Measurements from ENCODE around the gene GDI1. TPM values are rescaled to one million over a fixed set of nuclear protein-coding genes. Genes with fewer than 3 reads are reported as not detected.

Gene GDI1
- total and polyA plus RNA-seq, 2 of the 8 experiments (the other 6 are each of a cell fraction or from before 2014, with no cell fraction given): 83.1 to 136 TPM

DNA sequence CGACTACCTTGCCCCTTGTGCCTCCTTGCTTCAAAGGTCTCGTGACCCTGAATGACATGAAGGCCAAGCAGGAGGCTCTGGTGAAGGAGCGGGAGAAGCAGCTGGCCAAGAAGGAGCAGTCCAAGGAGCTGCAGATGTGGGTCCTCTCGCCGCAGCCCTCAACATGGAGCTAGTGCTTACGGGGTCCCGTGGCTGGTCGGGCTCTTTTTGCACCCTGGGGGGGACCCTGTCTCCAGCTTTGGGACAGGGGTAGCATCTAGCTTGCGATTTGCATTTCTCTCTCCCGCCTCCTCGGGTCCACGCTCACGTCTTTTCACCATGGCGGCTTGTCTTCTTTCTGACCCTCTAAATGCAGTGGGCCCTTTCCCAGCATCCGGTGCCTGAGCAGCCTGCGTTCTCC, 8.8 kb downstream of the GDI1 start:
- Histone ChIP-seq H4K5ac (ENCODE audit: insufficient read length, low read depth, low read length) (no peak overlapping the region), H3K4ac (replicated peaks; ENCODE audit: insufficient read length, low read depth, low read length) (no peak overlapping the region), H4K91ac (replicated peaks; ENCODE audit: insufficient read length, low read length) (no peak overlapping the region), H4K8ac (ENCODE audit: extremely low read depth, insufficient read depth, low read length) (no peak overlapping the region), H2BK15ac (ENCODE audit: low read length) (no peak overlapping the region), H3K23ac (ENCODE audit: insufficient read length) (no peak overlapping the region), H3K9me3 (ENCODE audit: insufficient read depth in 2 of 2, low read depth in 1 of 2, low read length in 1 of 2) (no peaks in the 10 kb centered on the region), H2AK5ac (ENCODE audit: low read depth, low read length) (no peak overlapping the region), H3K14ac (ENCODE audit: insufficient read length) (no peak overlapping the region), H2BK20ac (ENCODE audit: low read length) (no peak overlapping the region), H3K79me1 (ENCODE audit: low read depth, low read length) (no peaks in the 10 kb centered on the region; the same call in 1 of the 2 replicates), H3K4me3 (ENCODE audit: extremely low read depth in 1 of 4, insufficient read depth in 2 of 4, low read depth in 3 of 4, low read length in 4 of 4) (no peak overlapping the region), H4K20me1 (replicated peaks in 1 of 2; ENCODE audit: control insufficient read depth in 1 of 2, insufficient read depth in 2 of 2, low read length in 2 of 2) (peaks cover 0 to 2% of the 10 kb centered on the region in 2 experiments), H3K27me3 (replicated peaks in 1 of 4; ENCODE audit: control insufficient read depth in 3 of 4, extremely low read depth in 1 of 4, insufficient read depth in 3 of 4, low read length in 3 of 4) (no peaks in the 10 kb centered on the region), H2AFZ (ENCODE audit: low read length) (no peak overlapping the region), H2BK5ac (ENCODE audit: low read depth, low read length) (no peak overlapping the region), H2BK12ac (ENCODE audit: low read depth, low read length) (no peak overlapping the region), H3K36me3 (ENCODE audit: control insufficient read depth in 2 of 4, insufficient read depth in 4 of 4, low read length in 3 of 4) (peaks cover 0 to 26% (median 12%) of the 10 kb centered on the region in 4 experiments; a peak in 5 of 8 replicates), H3K27ac (ENCODE audit: low read depth, low read length) (no peak overlapping the region), H3K4me1 (replicated peaks in 1 of 4; ENCODE audit: control insufficient read depth in 3 of 4, insufficient read depth in 4 of 4, low read length in 3 of 4) (peaks cover 0 to 4% (median 0%) of the 10 kb centered on the region in 4 experiments; a peak in 1 of 7 replicates), H3K56ac (replicated peaks; ENCODE audit: insufficient read length, low read depth, low read length) (no peak overlapping the region), H2BK120ac (replicated peaks; ENCODE audit: low read depth, low read length) (no peak overlapping the region), H3K4me2 (ENCODE audit: insufficient read depth in 1 of 2, low read depth in 2 of 2, low read length in 2 of 2) (no peak overlapping the region), H3K23me2 (ENCODE audit: low read depth, low read length) (peaks cover 3% of the 10 kb centered on the region; the same call in 1 of the 2 replicates), H3K9ac (replicated peaks in 1 of 4; ENCODE audit: extremely low read depth in 1 of 4, low read depth in 3 of 4, low read length in 3 of 4) (no peak overlapping the region), H3K79me2 (ENCODE audit: control insufficient read depth in 1 of 2, insufficient read depth in 2 of 2, low read length in 2 of 2) (no peaks in the 10 kb centered on the region; a peak in 1 of 4 replicates), H3K18ac (ENCODE audit: extremely low read depth, low read length) (no peak overlapping the region)
- no peak for FAIRE-seq
- ChIA-PET CTCF (ENCODE audit: partially characterized antibody) (interaction anchor here (0.6 to 1.6 kb wide), 6 partner anchors 20 to 266 kb away, joined by 3 read pairs; partner anchors contain the start of gene SLC10A3), POLR2A (ENCODE audit: partially characterized antibody) (interaction anchor here (1.0 to 1.7 kb wide), 4 partner anchors 15 to 76 kb away, joined by 3 to 4 read pairs (median 4); partner anchors contain the start of gene RPL10)
- DNase-seq (ENCODE audit: low read depth in 1 of 2, low spot score in 2 of 2): no peak
- 98% methylated on average over 11 of the region's 16 CpGs; no CpG with 5 or more reads in 1 of the 2 experiments for WGBS, 2 experiments (ENCODE audit: extremely low coverage in 1 of 2, insufficient coverage in 1 of 2, insufficient read length in 1 of 2, insufficient replicate concordance in 2 of 2, low coverage in 1 of 2, low lambda C conversion rate in 2 of 2, missing lambda C conversion rate in 1 of 2)
- TF ChIP-seq ASH2L (IDR thresholded peaks at IDR 0.05; ENCODE audit: low read length) (no peak), CBX8 (IDR thresholded peaks at IDR 0.05; ENCODE audit: borderline replicate concordance, low read depth, low read length) (no peak), SIN3A (conservative IDR thresholded peaks at IDR 0.05 in 1 of 2, IDR thresholded peaks at IDR 0.05 in 1 of 2; ENCODE audit: low read depth in 1 of 2, low read length in 2 of 2) (no peak), GTF2F1 (IDR thresholded peaks at IDR 0.05; ENCODE audit: borderline replicate concordance, low read depth, low read length) (no peak), TAF1 (IDR thresholded peaks at IDR 0.05; ENCODE audit: low read depth, low read length) (no peak)
- TF ChIP-seq, protein P1, sequence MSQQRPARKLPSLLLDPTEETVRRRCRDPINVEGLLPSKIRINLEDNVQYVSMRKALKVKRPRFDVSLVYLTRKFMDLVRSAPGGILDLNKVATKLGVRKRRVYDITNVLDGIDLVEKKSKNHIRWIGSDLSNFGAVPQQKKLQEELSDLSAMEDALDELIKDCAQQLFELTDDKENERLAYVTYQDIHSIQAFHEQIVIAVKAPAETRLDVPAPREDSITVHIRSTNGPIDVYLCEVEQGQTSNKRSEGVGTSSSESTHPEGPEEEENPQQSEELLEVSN (IDR thresholded peaks at IDR 0.05): no peak

Measured in H1 (cell line).